ENCODE data around the gene SLC66A3. TPM values are rescaled to one million over a fixed set of nuclear protein-coding genes. Genes with fewer than 3 reads are reported as not detected.

Gene SLC66A3
- total and polyA plus RNA-seq, 4 donors: 6.7 to 17.6 (median 9.3) TPM

DNA sequence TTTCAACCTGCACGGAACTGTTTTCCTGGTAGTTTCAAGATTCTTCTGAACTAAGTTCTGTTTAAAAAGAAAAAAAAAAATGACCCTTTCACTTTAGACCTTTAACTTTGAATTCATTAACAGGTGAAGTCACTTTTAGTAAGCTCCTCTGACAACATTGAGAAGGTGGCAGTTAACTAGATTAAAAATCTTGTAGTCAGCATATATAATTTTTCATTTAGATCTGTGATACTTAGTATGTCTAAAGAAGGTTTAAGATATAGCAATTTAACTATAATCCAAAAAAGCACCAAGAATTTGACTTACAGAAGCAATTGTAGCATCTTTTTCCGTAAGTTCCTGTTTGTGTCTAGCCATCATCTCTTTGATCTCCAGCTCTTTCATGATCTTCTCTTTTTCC lies 45.4 kb downstream of the SLC66A3 start:
- WGBS: 96% methylated on average over 2 of the region's 2 CpGs
- no peak for DNase-seq (ENCODE audit: low spot score)
- no peak overlapping the region for H3K27ac ChIP-seq (ENCODE audit: low read depth in 1 of 2, low read length in 2 of 2)

DNA sequence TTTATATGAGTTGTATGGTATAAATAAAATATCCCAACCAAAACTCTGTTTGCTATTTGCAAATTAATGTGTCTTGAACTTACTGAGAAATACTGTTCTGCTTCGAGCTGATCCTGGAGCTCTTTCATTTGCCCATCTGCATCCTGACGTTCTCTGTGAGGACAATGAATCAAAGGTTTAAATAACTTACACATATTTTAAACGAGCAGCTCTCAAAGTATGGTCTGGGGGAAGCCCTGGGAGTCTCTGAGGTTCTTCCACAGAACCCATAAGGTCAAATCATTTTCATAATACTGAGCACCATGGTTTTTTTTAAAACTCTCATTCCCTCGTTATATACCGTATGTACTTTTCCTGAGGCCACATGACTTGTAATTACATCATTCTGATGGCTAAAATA lies 46.7 kb downstream of the SLC66A3 start:
- WGBS: 88% methylated on average over 5 of the region's 5 CpGs
- H3K36me3 ChIP-seq (ENCODE audit: control insufficient read depth in 4 of 4, insufficient read depth in 3 of 4, low read depth in 1 of 4, low read length in 3 of 4): peaks cover 0 to 41% (median 24%) of the 10 kb centered on the region in 4 donors
- H3K4me1 ChIP-seq (ENCODE audit: control insufficient read depth in 4 of 4, insufficient read depth in 4 of 4, low read length in 3 of 4): no peaks in the 10 kb centered on the region
- no peak overlapping the region for H3K4me3 ChIP-seq (ENCODE audit: low read depth in 1 of 3, low read length in 3 of 3)
- H3K9me3 ChIP-seq (ENCODE audit: control insufficient read depth in 4 of 4, low read length in 3 of 4): no peaks in the 10 kb centered on the region
- no peak overlapping the region for H3K27ac ChIP-seq (ENCODE audit: low read depth in 1 of 2, low read length in 2 of 2)
- DNase-seq (ENCODE audit: low spot score): no peak
- H3K27me3 ChIP-seq (ENCODE audit: control insufficient read depth in 4 of 4, insufficient read depth in 4 of 4, low read length in 3 of 4): no peaks in the 10 kb centered on the region
- H3K9ac ChIP-seq (ENCODE audit: low read depth in 1 of 2, low read length in 2 of 2): no peak overlapping the region
- TF ChIP-seq, protein P1, sequence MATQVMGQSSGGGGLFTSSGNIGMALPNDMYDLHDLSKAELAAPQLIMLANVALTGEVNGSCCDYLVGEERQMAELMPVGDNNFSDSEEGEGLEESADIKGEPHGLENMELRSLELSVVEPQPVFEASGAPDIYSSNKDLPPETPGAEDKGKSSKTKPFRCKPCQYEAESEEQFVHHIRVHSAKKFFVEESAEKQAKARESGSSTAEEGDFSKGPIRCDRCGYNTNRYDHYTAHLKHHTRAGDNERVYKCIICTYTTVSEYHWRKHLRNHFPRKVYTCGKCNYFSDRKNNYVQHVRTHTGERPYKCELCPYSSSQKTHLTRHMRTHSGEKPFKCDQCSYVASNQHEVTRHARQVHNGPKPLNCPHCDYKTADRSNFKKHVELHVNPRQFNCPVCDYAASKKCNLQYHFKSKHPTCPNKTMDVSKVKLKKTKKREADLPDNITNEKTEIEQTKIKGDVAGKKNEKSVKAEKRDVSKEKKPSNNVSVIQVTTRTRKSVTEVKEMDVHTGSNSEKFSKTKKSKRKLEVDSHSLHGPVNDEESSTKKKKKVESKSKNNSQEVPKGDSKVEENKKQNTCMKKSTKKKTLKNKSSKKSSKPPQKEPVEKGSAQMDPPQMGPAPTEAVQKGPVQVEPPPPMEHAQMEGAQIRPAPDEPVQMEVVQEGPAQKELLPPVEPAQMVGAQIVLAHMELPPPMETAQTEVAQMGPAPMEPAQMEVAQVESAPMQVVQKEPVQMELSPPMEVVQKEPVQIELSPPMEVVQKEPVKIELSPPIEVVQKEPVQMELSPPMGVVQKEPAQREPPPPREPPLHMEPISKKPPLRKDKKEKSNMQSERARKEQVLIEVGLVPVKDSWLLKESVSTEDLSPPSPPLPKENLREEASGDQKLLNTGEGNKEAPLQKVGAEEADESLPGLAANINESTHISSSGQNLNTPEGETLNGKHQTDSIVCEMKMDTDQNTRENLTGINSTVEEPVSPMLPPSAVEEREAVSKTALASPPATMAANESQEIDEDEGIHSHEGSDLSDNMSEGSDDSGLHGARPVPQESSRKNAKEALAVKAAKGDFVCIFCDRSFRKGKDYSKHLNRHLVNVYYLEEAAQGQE (IDR thresholded peaks at IDR 0.05): no peak
- TF ChIP-seq, protein P2, sequence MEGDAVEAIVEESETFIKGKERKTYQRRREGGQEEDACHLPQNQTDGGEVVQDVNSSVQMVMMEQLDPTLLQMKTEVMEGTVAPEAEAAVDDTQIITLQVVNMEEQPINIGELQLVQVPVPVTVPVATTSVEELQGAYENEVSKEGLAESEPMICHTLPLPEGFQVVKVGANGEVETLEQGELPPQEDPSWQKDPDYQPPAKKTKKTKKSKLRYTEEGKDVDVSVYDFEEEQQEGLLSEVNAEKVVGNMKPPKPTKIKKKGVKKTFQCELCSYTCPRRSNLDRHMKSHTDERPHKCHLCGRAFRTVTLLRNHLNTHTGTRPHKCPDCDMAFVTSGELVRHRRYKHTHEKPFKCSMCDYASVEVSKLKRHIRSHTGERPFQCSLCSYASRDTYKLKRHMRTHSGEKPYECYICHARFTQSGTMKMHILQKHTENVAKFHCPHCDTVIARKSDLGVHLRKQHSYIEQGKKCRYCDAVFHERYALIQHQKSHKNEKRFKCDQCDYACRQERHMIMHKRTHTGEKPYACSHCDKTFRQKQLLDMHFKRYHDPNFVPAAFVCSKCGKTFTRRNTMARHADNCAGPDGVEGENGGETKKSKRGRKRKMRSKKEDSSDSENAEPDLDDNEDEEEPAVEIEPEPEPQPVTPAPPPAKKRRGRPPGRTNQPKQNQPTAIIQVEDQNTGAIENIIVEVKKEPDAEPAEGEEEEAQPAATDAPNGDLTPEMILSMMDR (IDR thresholded peaks at IDR 0.05; ENCODE audit: low read depth, low read length, missing input control): no peak
- no peak for TF ChIP-seq EGR1 (IDR thresholded peaks at IDR 0.05; ENCODE audit: low read depth in 2 of 2)

More for the DNA sequence above, 45.4 kb downstream of the SLC66A3 start:
- H3K9me3 ChIP-seq (ENCODE audit: control insufficient read depth in 4 of 4, low read length in 3 of 4): no peaks in the 10 kb centered on the region
- H3K36me3 ChIP-seq (ENCODE audit: control insufficient read depth in 4 of 4, insufficient read depth in 3 of 4, low read depth in 1 of 4, low read length in 3 of 4): peaks cover 2 to 50% (median 29%) of the 10 kb centered on the region in 4 donors
- no peak overlapping the region for H3K9ac ChIP-seq (ENCODE audit: low read depth in 1 of 2, low read length in 2 of 2)
- H3K4me1 ChIP-seq (ENCODE audit: control insufficient read depth in 4 of 4, insufficient read depth in 4 of 4, low read length in 3 of 4): no peaks in the 10 kb centered on the region
- TF ChIP-seq, protein P2 (IDR thresholded peaks at IDR 0.05; ENCODE audit: low read depth, low read length, missing input control): no peak
- TF ChIP-seq FOXA1 (IDR thresholded peaks at IDR 0.05): no peak
- TF ChIP-seq, protein P3, sequence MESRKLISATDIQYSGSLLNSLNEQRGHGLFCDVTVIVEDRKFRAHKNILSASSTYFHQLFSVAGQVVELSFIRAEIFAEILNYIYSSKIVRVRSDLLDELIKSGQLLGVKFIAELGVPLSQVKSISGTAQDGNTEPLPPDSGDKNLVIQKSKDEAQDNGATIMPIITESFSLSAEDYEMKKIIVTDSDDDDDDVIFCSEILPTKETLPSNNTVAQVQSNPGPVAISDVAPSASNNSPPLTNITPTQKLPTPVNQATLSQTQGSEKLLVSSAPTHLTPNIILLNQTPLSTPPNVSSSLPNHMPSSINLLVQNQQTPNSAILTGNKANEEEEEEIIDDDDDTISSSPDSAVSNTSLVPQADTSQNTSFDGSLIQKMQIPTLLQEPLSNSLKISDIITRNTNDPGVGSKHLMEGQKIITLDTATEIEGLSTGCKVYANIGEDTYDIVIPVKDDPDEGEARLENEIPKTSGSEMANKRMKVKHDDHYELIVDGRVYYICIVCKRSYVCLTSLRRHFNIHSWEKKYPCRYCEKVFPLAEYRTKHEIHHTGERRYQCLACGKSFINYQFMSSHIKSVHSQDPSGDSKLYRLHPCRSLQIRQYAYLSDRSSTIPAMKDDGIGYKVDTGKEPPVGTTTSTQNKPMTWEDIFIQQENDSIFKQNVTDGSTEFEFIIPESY (IDR thresholded peaks at IDR 0.05): no peak
- TF ChIP-seq HNF4G (IDR thresholded peaks at IDR 0.05): no peak
- TF ChIP-seq, protein P4, sequence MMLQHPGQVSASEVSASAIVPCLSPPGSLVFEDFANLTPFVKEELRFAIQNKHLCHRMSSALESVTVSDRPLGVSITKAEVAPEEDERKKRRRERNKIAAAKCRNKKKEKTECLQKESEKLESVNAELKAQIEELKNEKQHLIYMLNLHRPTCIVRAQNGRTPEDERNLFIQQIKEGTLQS (IDR thresholded peaks at IDR 0.05): no peak
- no peak for TF ChIP-seq RAD21 (IDR thresholded peaks at IDR 0.05)
- TF ChIP-seq, protein P1 (IDR thresholded peaks at IDR 0.05): no peak
- TF ChIP-seq HNF4A (conservative IDR thresholded peaks at IDR 0.05): no peak
- no peak for TF ChIP-seq TAF1 (conservative IDR thresholded peaks at IDR 0.05)
- TF ChIP-seq FOXA2 (IDR thresholded peaks at IDR 0.05): no peak
- TF ChIP-seq, protein P5, sequence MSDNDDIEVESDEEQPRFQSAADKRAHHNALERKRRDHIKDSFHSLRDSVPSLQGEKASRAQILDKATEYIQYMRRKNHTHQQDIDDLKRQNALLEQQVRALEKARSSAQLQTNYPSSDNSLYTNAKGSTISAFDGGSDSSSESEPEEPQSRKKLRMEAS (IDR thresholded peaks at IDR 0.05): no peak
- TF ChIP-seq GABPA (IDR thresholded peaks at IDR 0.05 in 1 of 2, conservative IDR thresholded peaks at IDR 0.05 in 1 of 2): no peak
- no peaks in the 10 kb centered on the region for H3K27me3 ChIP-seq (ENCODE audit: control insufficient read depth in 4 of 4, insufficient read depth in 4 of 4, low read length in 3 of 4)
- H3K4me3 ChIP-seq (ENCODE audit: low read depth in 1 of 3, low read length in 3 of 3): no peak overlapping the region
